ENCODE data around the gene PRIM1. TPM values are rescaled to one million over a fixed set of nuclear protein-coding genes. Genes with fewer than 3 reads are reported as not detected.

The PRIM1 gene
- polyA plus RNA-seq, 1 donor (not counting 4 experiments of a cell fraction or from before 2014, with no cell fraction given): 12.0 TPM

DNA sequence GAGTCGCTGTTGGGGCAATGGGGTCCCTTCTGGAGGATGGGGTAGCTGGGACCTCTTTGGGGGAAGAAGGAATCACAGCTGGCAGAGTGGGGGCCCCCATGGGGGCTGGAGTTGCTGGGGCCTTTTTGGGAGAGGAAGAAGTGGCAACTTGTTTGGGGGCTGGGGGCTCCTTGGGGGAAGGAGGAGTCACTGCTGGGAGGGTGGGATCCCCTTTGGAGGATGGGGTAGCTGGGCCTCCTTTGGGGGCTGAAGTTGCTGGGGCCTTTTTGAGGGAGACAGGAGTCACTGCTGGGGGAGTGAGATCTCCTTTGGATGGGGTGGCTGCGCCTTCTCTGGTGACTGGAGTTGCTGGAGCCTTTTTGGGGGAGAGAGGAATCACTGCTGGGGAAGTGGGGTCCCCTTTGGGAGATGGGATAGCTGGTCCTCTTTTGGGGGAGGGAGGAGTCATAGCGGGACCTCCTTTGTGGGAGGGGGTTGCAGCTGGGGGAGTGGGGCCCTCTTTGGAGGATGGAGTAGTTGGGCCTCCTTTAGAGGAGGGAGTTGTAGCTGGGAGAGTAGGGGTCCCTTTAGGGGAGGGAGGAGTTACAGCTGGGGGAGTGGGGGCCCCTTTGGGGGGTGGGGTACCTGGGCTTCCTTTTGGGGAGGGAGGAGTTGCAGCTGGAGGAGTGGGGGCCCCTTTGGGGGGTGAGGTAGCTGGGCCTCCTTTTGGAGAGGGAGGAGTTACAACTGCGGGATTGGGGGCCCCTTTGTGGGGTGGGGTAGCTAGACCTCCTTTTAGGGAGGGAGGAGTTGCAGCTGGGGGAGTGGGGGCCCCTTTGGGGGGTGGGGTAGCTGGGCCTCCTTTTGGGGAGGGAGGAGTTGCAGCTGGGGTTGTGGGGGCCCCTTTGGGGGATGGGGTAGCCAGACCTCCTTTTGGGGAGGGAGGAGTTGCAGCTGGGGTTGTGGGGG, 34.9 kb downstream of the PRIM1 start:
- H3K9me3 ChIP-seq (ENCODE audit: control insufficient read depth, low read depth, low read length): no peaks in the 10 kb centered on the region
- no peak overlapping the region for H3K4me3 ChIP-seq (ENCODE audit: control insufficient read depth in 2 of 3, extremely low read depth in 1 of 3, insufficient read depth in 2 of 3, low read depth in 1 of 3, low read length in 3 of 3)
- H3K27me3 ChIP-seq (ENCODE audit: control insufficient read depth, extremely low read depth, insufficient read depth, low read length): no peaks in the 10 kb centered on the region
- peaks cover 12% of the 10 kb centered on the region for H3K4me1 ChIP-seq (ENCODE audit: control insufficient read depth, extremely low read depth, insufficient read depth, low read length)
- TF ChIP-seq EZH2 (IDR thresholded peaks at IDR 0.05; ENCODE audit: low read length): no peak
- TF ChIP-seq, protein P1, sequence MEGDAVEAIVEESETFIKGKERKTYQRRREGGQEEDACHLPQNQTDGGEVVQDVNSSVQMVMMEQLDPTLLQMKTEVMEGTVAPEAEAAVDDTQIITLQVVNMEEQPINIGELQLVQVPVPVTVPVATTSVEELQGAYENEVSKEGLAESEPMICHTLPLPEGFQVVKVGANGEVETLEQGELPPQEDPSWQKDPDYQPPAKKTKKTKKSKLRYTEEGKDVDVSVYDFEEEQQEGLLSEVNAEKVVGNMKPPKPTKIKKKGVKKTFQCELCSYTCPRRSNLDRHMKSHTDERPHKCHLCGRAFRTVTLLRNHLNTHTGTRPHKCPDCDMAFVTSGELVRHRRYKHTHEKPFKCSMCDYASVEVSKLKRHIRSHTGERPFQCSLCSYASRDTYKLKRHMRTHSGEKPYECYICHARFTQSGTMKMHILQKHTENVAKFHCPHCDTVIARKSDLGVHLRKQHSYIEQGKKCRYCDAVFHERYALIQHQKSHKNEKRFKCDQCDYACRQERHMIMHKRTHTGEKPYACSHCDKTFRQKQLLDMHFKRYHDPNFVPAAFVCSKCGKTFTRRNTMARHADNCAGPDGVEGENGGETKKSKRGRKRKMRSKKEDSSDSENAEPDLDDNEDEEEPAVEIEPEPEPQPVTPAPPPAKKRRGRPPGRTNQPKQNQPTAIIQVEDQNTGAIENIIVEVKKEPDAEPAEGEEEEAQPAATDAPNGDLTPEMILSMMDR (optimal IDR thresholded peaks at IDR 0.05 in 1 of 3, IDR thresholded peaks at IDR 0.05 in 1 of 3, conservative IDR thresholded peaks at IDR 0.05 in 1 of 3; ENCODE audit: extremely low read depth in 1 of 3, insufficient read depth in 2 of 3, low read length in 3 of 3): no peak
- peaks cover 35 to 64% of the 10 kb centered on the region in 2 experiments for H3K36me3 ChIP-seq (ENCODE audit: control insufficient read depth in 2 of 2, extremely low read depth in 1 of 2, insufficient read depth in 2 of 2, low read length in 2 of 2)
- DNase-seq (ENCODE audit: low read depth, low spot score) (no peak), FAIRE-seq (no peak)
- peaks cover 15% of the 10 kb centered on the region for H3K9me1 ChIP-seq (ENCODE audit: control insufficient read depth, extremely low read depth, insufficient read depth, low read length)
- H3K27ac ChIP-seq (ENCODE audit: control insufficient read depth, insufficient read depth, low read length): no peak overlapping the region
- no peak overlapping the region for H3K4me2 ChIP-seq (ENCODE audit: control insufficient read depth, extremely low read depth, insufficient read depth, low read depth, low read length)
- H2AFZ ChIP-seq (ENCODE audit: control insufficient read depth, low read length): no peak overlapping the region
- H3K79me2 ChIP-seq (ENCODE audit: control insufficient read depth, insufficient read depth, low read length): peaks cover 73% of the 10 kb centered on the region
- dilution Hi-C loops (cut with MboI; ENCODE audit: extremely low pct_ligation_motif_present, low sequenced_read_pairs): no loop called here
- H4K20me1 ChIP-seq (ENCODE audit: control insufficient read depth, extremely low read depth, insufficient read depth, low read length): peaks cover 64% of the 10 kb centered on the region
- H3K9ac ChIP-seq (ENCODE audit: control insufficient read depth, extremely low read depth, insufficient read depth, low read length): no peak overlapping the region

DNA sequence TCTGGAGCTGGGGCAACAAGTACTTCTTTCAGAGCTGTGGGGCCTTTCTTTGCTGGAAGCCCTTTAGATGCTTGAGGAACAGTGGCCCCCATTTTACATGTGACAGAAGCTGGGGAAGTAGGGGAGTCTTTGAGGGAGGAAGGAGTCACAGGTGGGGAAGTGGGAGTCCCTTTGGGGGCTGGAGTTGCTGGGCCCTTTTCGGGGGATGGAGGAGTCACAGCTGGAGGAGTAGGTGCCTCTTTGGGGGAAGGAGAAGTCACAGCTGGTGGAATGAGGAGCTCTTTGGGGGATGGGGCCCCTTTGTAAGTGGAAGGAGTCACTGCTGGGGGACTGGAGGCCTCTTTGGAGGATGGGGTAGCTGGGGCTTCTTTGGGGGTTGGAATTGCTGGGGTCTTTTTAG, 35.7 kb downstream of the PRIM1 start:
- Histone ChIP-seq H3K36me3 (ENCODE audit: control insufficient read depth in 2 of 2, extremely low read depth in 1 of 2, insufficient read depth in 2 of 2, low read length in 2 of 2) (peaks cover 32 to 58% of the 10 kb centered on the region in 2 experiments), H3K4me3 (ENCODE audit: control insufficient read depth in 2 of 3, extremely low read depth in 1 of 3, insufficient read depth in 2 of 3, low read depth in 1 of 3, low read length in 3 of 3) (no peak overlapping the region), H3K27me3 (ENCODE audit: control insufficient read depth, extremely low read depth, insufficient read depth, low read length) (no peaks in the 10 kb centered on the region), H3K27ac (ENCODE audit: control insufficient read depth, insufficient read depth, low read length) (no peak overlapping the region), H3K9me1 (ENCODE audit: control insufficient read depth, extremely low read depth, insufficient read depth, low read length) (peaks cover 13% of the 10 kb centered on the region), H3K79me2 (ENCODE audit: control insufficient read depth, insufficient read depth, low read length) (peaks cover 65% of the 10 kb centered on the region), H2AFZ (ENCODE audit: control insufficient read depth, low read length) (no peak overlapping the region), H3K4me2 (ENCODE audit: control insufficient read depth, extremely low read depth, insufficient read depth, low read depth, low read length) (no peak overlapping the region), H3K9me3 (ENCODE audit: control insufficient read depth, low read depth, low read length) (no peaks in the 10 kb centered on the region), H4K20me1 (ENCODE audit: control insufficient read depth, extremely low read depth, insufficient read depth, low read length) (peaks cover 59% of the 10 kb centered on the region), H3K9ac (ENCODE audit: control insufficient read depth, extremely low read depth, insufficient read depth, low read length) (no peak overlapping the region), H3K4me1 (ENCODE audit: control insufficient read depth, extremely low read depth, insufficient read depth, low read length) (peaks cover 7% of the 10 kb centered on the region)
- TF ChIP-seq, protein P1 (optimal IDR thresholded peaks at IDR 0.05 in 1 of 3, IDR thresholded peaks at IDR 0.05 in 1 of 3, conservative IDR thresholded peaks at IDR 0.05 in 1 of 3; ENCODE audit: extremely low read depth in 1 of 3, insufficient read depth in 2 of 3, low read length in 3 of 3): no peak
- TF ChIP-seq EZH2 (IDR thresholded peaks at IDR 0.05; ENCODE audit: low read length): no peak
- FAIRE-seq (no peak), DNase-seq (ENCODE audit: low read depth, low spot score) (no peak)
- dilution Hi-C loops (cut with MboI; ENCODE audit: extremely low pct_ligation_motif_present, low sequenced_read_pairs): no loop called here

Data from keratinocyte (primary cell).